ENCODE data around the gene ZDHHC18. TPM values are rescaled to one million over a fixed set of nuclear protein-coding genes. Genes with fewer than 3 reads are reported as not detected.

Gene ZDHHC18, protein sequence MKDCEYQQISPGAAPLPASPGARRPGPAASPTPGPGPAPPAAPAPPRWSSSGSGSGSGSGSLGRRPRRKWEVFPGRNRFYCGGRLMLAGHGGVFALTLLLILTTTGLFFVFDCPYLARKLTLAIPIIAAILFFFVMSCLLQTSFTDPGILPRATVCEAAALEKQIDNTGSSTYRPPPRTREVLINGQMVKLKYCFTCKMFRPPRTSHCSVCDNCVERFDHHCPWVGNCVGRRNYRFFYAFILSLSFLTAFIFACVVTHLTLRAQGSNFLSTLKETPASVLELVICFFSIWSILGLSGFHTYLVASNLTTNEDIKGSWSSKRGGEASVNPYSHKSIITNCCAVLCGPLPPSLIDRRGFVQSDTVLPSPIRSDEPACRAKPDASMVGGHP
- total RNA-seq = 9.4 and 18.3 TPM in 2 replicates

DNA sequence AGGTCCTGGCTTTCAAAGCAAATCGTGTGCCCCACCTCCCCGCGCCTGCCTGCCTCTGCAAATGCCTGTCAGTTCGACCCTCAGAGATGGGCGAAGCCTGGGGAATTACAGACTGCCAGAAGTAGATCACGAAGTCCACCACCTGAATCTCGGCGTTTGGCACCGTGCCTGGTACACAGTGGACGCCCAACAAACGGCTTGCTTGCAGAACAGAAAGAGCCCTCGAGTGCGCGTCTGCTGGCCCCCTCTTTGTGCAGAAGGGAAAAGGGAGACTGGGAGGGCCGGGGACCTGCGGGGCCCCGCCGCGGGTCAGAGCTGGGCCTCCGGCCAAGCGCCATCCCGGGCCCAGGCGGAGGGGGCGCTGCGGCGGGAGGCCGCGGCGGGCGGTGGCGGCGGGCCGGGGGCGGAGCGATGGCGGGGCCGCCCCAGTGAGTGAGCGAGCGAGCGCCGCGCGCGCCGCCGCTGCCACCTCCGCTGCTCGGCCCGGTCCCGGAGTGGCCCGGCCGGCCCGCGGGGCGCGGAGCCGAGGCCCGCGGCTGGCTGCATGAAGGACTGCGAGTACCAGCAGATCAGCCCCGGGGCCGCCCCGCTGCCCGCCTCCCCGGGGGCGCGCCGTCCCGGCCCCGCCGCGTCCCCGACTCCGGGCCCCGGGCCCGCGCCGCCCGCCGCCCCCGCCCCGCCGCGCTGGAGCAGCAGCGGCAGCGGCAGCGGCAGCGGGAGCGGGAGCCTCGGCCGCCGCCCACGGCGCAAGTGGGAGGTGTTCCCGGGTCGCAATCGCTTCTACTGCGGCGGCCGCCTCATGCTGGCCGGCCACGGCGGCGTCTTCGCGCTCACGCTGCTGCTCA lies at the start of gene ZDHHC18:
ZDHHC18 (plus strand) TSS at position 428 of the 845 bp plus-strand sequence; CDS start at position 545, 117 bp downstream.

DNA sequence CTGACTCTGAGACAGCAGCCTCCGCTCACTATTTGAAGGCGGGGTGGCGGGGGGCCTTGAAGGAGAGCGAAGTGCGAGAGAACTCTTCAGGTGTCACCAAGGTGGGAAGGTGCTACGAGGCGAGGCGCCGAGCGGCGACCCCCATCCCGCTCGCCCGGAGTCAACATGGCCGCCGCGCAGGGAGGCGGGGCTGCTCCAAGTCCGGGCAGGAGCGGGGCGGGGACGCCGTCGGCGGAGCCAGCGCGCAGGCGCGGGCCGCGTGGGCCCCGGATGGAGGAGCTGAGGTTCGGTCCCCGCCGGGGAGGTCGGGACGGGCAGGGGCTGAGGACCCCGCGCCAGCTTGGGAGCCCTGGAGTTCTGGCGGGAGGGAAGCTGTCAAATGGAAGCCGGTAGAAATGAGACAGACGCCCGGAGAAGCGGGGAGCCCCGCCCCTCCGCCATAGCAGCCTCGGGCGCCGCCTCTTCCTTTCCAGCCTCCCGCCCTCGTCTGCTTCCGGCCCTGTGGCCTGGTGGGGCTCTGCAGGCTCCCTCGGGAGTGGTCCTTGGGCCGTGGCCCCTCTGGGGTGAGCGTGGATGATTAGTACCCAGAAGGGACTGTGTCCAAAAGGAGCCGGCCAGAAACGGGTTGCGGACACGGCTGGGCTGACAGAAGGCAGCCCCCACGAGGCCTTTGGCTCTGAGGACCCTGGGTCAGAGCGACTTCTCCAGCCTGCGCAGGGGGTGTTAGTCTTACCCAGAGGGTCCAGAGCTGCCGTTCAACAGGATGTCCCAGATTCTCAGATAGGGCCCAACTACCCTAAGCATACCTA lies 38.6 kb upstream of the ZDHHC18 start, which contains the start of gene PIGV:
PIGV (plus strand) TSS at position 245 of the 809 bp plus-strand sequence. CDS start 2,866 bp downstream, outside the sequence.

DNA sequence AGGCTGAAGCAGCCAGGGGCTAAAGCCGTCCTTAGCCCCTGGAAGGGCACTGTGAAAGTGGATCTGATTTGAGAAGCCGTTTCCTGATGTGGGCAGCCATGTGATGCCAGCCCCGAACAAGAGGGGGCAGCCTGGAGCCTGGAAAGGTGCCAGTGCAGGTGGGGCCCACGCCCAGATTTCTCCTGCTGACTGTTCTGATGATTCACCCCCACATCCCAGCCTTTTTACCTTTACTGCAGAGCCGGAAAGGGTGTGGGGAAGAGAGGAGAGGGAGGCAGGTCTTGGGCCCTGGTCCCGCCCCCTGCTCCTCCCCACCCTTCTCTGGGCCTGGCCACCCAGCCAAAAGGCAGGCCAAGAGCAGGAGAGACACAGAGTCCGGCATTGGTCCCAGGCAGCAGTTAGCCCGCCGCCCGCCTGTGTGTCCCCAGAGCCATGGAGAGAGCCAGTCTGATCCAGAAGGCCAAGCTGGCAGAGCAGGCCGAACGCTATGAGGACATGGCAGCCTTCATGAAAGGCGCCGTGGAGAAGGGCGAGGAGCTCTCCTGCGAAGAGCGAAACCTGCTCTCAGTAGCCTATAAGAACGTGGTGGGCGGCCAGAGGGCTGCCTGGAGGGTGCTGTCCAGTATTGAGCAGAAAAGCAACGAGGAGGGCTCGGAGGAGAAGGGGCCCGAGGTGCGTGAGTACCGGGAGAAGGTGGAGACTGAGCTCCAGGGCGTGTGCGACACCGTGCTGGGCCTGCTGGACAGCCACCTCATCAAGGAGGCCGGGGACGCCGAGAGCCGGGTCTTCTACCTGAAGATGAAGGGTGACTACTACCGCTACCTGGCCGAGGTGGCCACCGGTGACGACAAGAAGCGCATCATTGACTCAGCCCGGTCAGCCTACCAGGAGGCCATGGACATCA lies 36.5 kb downstream of the ZDHHC18 start, which contains the start of gene SFN:
SFN (plus strand) TSS at position 369 of the 904 bp plus-strand sequence; CDS start at position 433, 64 bp downstream.

DNA sequence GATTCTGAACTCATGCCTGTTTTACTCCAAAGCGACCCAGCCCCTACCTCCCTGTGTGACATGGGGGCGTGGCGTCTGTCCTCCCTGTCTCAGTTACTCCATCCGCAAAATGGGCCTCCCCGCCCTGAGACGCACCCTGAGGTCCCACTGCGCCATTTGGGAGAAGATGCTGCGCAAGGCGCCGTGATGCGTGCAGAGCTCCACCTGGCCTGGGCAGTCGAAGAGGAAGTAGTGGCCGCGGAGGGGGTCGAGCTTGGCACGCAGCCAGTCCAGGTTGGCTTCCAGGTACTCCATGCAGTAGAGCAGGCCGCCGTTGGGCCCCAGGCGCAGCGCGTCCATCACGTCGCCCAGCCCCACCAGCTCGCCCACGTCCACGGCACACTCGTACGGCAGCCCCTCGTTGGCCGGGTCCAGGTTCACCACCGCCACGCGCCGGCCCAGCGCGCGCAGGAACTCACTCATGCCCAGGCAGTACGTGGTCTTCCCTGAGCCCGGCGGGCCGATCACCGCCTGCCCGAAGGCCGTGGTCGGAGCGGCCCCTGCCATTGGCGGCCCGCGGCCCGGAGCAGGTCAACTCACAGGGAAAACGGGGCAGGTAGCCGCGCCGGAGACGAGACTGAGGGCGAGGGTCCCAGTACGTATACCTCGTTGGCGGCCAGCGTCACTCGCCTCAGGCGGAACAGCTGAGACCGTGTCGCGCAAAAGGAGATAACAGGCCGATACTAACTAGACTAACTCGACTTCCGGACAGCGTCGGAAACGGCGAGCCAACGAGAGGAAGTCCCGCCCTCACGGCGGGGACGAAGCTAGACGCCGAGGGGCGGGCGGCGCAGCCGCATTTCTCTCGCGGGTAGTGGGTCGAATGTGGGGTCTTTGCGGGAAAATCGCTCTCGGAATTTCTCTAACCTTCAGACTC lies 63.3 kb downstream of the ZDHHC18 start, which contains the start of gene GPN2:
GPN2 (minus strand) TSS at position 733 of the 916 bp plus-strand sequence; CDS start at position 546, 187 bp downstream.

DNA sequence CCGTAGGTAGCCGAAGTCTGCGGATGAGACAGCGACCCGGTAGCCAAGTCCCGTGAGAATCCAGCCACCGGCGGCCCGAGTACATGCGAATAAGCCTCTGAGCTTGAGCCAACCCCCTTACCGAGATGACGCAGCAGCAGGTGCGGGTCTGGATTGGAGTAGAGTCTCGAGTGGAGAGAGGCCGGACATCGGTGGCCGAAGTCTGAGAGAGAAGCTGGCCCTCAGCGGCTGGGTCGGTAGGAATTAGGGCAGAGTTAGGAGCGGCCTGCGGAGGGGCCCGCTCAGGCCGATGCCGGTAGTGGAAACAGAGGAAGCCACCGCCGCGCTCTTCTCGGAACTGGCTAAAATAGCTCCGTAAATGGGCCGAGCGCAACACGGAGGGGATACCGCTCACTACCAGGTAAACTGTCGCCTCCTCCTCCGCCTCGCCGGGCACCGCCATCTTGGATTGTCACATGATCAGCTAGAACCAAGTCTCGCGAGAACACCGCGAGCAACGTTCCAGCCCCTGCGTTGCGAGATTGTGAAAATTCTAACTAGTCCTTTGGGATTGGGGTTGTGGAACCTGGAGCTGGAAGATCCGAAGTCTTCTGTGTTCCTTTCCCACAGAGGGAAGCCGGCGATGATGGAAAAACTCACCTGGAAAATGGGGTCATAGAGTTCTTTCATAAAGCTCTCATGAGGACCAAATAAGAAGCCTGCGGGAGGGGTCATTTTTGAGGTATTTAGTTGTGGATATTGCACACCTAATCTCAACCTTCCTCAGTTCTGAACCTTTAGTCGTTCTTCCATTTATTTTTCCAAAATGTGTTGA lies 73.7 kb downstream of the ZDHHC18 start, which contains the start of gene GPATCH3:
GPATCH3 (minus strand) TSS at position 467 of the 814 bp plus-strand sequence; CDS start at position 442, 25 bp downstream.

Small RNA genes within 50 kb of the gene (small RNA-seq; reads per million reads assigned to genes)
- gene RN7SL165P = not detected

Other genes with a start within 250 kb of the ZDHHC18 start
- 40.4 and 47.7 TPM in 2 replicates for gene ARID1A, start 130.7 kb upstream of the ZDHHC18 start, total RNA-seq
- gene PIGV, start 38.7 kb upstream of the ZDHHC18 start, total RNA-seq = 6.6 and 7.4 TPM in 2 replicates
- not detected in 2 replicates for gene SFN, start 36.5 kb downstream of the ZDHHC18 start, total RNA-seq
- 10.4 and 11.2 TPM in 2 replicates for gene GPN2, start 63.6 kb downstream of the ZDHHC18 start, total RNA-seq
- gene GPATCH3, start 73.8 kb downstream of the ZDHHC18 start, total RNA-seq = 7.5 and 7.8 TPM in 2 replicates
- gene NR0B2, start 87.3 kb downstream of the ZDHHC18 start, total RNA-seq = not detected in 2 replicates
- gene NUDC, start 95.1 kb downstream of the ZDHHC18 start, total RNA-seq = 58.0 and 60.5 TPM in 2 replicates
- gene KDF1, start 133.8 kb downstream of the ZDHHC18 start, total RNA-seq = not detected in 2 replicates
- 10.2 and 10.8 TPM in 2 replicates for gene TRNP1, start 167.0 kb downstream of the ZDHHC18 start, total RNA-seq
- gene TENT5B, start 186.2 kb downstream of the ZDHHC18 start, total RNA-seq = 0.27 and 0.79 TPM in 2 replicates

Data from thoracic aorta endothelial cell (primary cell).